ENCODE measurements around the gene PDE6D.

Gene PDE6D

GRCh38 chr2:231816327-231817026 is 35.4 kb upstream of the PDE6D start:
- Histone ChIP-seq H3K4me3 (ENCODE audit: low read length in 2 of 2) (no peak overlapping the region), H2BK15ac (ENCODE audit: low read length) (no peak overlapping the region), H4K8ac (ENCODE audit: low read depth, low read length) (no peak overlapping the region), H2BK5ac (ENCODE audit: low read length) (no peak overlapping the region), H3K4me1 (ENCODE audit: control insufficient read depth in 2 of 2, insufficient read depth in 1 of 2, low read depth in 1 of 2, low read length in 2 of 2) (peaks cover 0 to 1% of the 10 kb centered on the region in 2 donors), H2AFZ (ENCODE audit: low read length) (no peak overlapping the region), H3K9ac (ENCODE audit: low read depth, low read length, poor library complexity) (no peak overlapping the region), H3K14ac (ENCODE audit: low read length) (no peak overlapping the region), H2AK5ac (ENCODE audit: low read depth, low read length) (no peak overlapping the region), H3K9me3 (replicated peaks in 1 of 2; ENCODE audit: control insufficient read depth in 2 of 2, insufficient read depth in 1 of 2, low read depth in 1 of 2, low read length in 2 of 2) (peaks cover 3 to 11% of the 10 kb centered on the region in 2 donors), H3K79me1 (ENCODE audit: low read depth, low read length) (no peaks in the 10 kb centered on the region), H3K4me2 (ENCODE audit: insufficient read depth, low read length, poor library complexity, severe bottlenecking) (no peak overlapping the region), H3K27me3 (ENCODE audit: control insufficient read depth in 3 of 3, insufficient read depth in 3 of 3, low read depth in 1 of 3, low read length in 3 of 3) (no peaks in the 10 kb centered on the region), H2BK12ac (ENCODE audit: low read length) (no peak overlapping the region), H3K27ac (replicated peaks; ENCODE audit: low read length) (no peak overlapping the region), H3K36me3 (replicated peaks in 1 of 2; ENCODE audit: control insufficient read depth in 2 of 2, insufficient read depth in 2 of 2, low read length in 2 of 2) (peaks cover 6 to 24% of the 10 kb centered on the region in 2 donors), H3K18ac (ENCODE audit: low read length) (no peak overlapping the region), H4K91ac (ENCODE audit: low read depth, low read length, poor library complexity) (no peak overlapping the region), H3K4ac (ENCODE audit: low read length) (no peak overlapping the region), H3K23ac (ENCODE audit: low read depth, low read length, poor library complexity) (no peak overlapping the region), H2BK120ac (ENCODE audit: low read depth, low read length) (no peak overlapping the region)
- no CpG with 5 or more reads among the region's 8 CpGs for WGBS, 2 donors (ENCODE audit: extremely low coverage in 2 of 2, insufficient read length in 2 of 2, insufficient replicate concordance in 1 of 2)
- no peak for DNase-seq (ENCODE audit: low spot score)

GRCh38 chr2:231810905-231811304 is 29.8 kb upstream of the PDE6D start:
- no peak overlapping the region for H2AFZ ChIP-seq (ENCODE audit: low read length)

GRCh38 chr2:231807020-231807419 is 25.9 kb upstream of the PDE6D start:
- Histone ChIP-seq H2BK5ac (ENCODE audit: low read length) (no peak overlapping the region), H3K14ac (ENCODE audit: low read length) (no peak overlapping the region), H2BK15ac (ENCODE audit: low read length) (no peak overlapping the region), H2BK120ac (ENCODE audit: low read depth, low read length) (no peak overlapping the region), H3K9me3 (replicated peaks in 1 of 2; ENCODE audit: control insufficient read depth in 2 of 2, insufficient read depth in 1 of 2, low read depth in 1 of 2, low read length in 2 of 2) (no peaks in the 10 kb centered on the region), H4K8ac (ENCODE audit: low read depth, low read length) (no peak overlapping the region), H3K18ac (ENCODE audit: low read length) (no peak overlapping the region), H2AK5ac (ENCODE audit: low read depth, low read length) (no peak overlapping the region), H3K79me1 (ENCODE audit: low read depth, low read length) (no peaks in the 10 kb centered on the region), H3K4me1 (ENCODE audit: control insufficient read depth in 2 of 2, insufficient read depth in 1 of 2, low read depth in 1 of 2, low read length in 2 of 2) (peaks cover 0 to 3% of the 10 kb centered on the region in 2 donors), H3K27me3 (ENCODE audit: control insufficient read depth in 3 of 3, insufficient read depth in 3 of 3, low read depth in 1 of 3, low read length in 3 of 3) (peaks cover 0 to 3% (median 0%) of the 10 kb centered on the region in 3 experiments), H3K4ac (ENCODE audit: low read length) (no peak overlapping the region), H2AFZ (ENCODE audit: low read length) (no peak overlapping the region), H2BK12ac (ENCODE audit: low read length) (no peak overlapping the region), H3K27ac (replicated peaks; ENCODE audit: low read length) (no peak overlapping the region), H4K91ac (ENCODE audit: low read depth, low read length, poor library complexity) (no peak overlapping the region), H3K4me3 (ENCODE audit: low read length in 2 of 2) (no peak overlapping the region), H3K4me2 (ENCODE audit: insufficient read depth, low read length, poor library complexity, severe bottlenecking) (no peak overlapping the region), H3K23ac (ENCODE audit: low read depth, low read length, poor library complexity) (no peak overlapping the region), H3K36me3 (replicated peaks in 1 of 2; ENCODE audit: control insufficient read depth in 2 of 2, insufficient read depth in 2 of 2, low read length in 2 of 2) (peaks cover 33 to 84% of the 10 kb centered on the region in 2 donors), H3K9ac (ENCODE audit: low read depth, low read length, poor library complexity) (no peak overlapping the region)
- DNase-seq (ENCODE audit: low spot score) = no peak
- WGBS, 2 donors (ENCODE audit: extremely low coverage in 2 of 2, insufficient read length in 2 of 2, insufficient replicate concordance in 1 of 2) = no CpG with 5 or more reads among the region's 2 CpGs

More at GRCh38 chr2:231810905-231811304, 29.8 kb upstream of the PDE6D start:
- H3K4me2 ChIP-seq (ENCODE audit: insufficient read depth, low read length, poor library complexity, severe bottlenecking) = no peak overlapping the region
- no peak overlapping the region for H3K18ac ChIP-seq (ENCODE audit: low read length)
- H3K4ac ChIP-seq (ENCODE audit: low read length) = no peak overlapping the region
- H3K9me3 ChIP-seq (replicated peaks in 1 of 2; ENCODE audit: control insufficient read depth in 2 of 2, insufficient read depth in 1 of 2, low read depth in 1 of 2, low read length in 2 of 2) = peaks cover 0 to 11% of the 10 kb centered on the region in 2 donors
- no peak overlapping the region for H3K23ac ChIP-seq (ENCODE audit: low read depth, low read length, poor library complexity)
- no peak overlapping the region for H2BK5ac ChIP-seq (ENCODE audit: low read length)
- no peak overlapping the region for H4K8ac ChIP-seq (ENCODE audit: low read depth, low read length)
- no peak overlapping the region for H3K27ac ChIP-seq (replicated peaks; ENCODE audit: low read length)
- no peak for DNase-seq (ENCODE audit: low spot score)
- no peak overlapping the region for H3K4me3 ChIP-seq (ENCODE audit: low read length in 2 of 2)
- H3K14ac ChIP-seq (ENCODE audit: low read length) = no peak overlapping the region
- H2BK12ac ChIP-seq (ENCODE audit: low read length) = no peak overlapping the region
- no peak overlapping the region for H4K91ac ChIP-seq (ENCODE audit: low read depth, low read length, poor library complexity)
- H3K36me3 ChIP-seq (replicated peaks in 1 of 2; ENCODE audit: control insufficient read depth in 2 of 2, insufficient read depth in 2 of 2, low read length in 2 of 2) = peaks cover 31 to 74% of the 10 kb centered on the region in 2 donors
- H3K27me3 ChIP-seq (ENCODE audit: control insufficient read depth in 3 of 3, insufficient read depth in 3 of 3, low read depth in 1 of 3, low read length in 3 of 3) = peaks cover 0 to 3% (median 0%) of the 10 kb centered on the region in 3 experiments
- no peak overlapping the region for H3K9ac ChIP-seq (ENCODE audit: low read depth, low read length, poor library complexity)
- H2BK15ac ChIP-seq (ENCODE audit: low read length) = no peak overlapping the region
- H3K79me1 ChIP-seq (ENCODE audit: low read depth, low read length) = no peaks in the 10 kb centered on the region
- no peak overlapping the region for H2BK120ac ChIP-seq (ENCODE audit: low read depth, low read length)
- H3K4me1 ChIP-seq (ENCODE audit: control insufficient read depth in 2 of 2, insufficient read depth in 1 of 2, low read depth in 1 of 2, low read length in 2 of 2) = no peaks in the 10 kb centered on the region
- no peak overlapping the region for H2AK5ac ChIP-seq (ENCODE audit: low read depth, low read length)

- Histone ChIP-seq H3K9me3 (replicated peaks in 1 of 2; ENCODE audit: control insufficient read depth in 2 of 2, insufficient read depth in 1 of 2, low read depth in 1 of 2, low read length in 2 of 2) (no peaks in the 10 kb centered on the region), H3K36me3 (replicated peaks in 1 of 2; ENCODE audit: control insufficient read depth in 2 of 2, insufficient read depth in 2 of 2, low read length in 2 of 2) (peaks cover 27 to 86% of the 10 kb centered on the region in 2 donors), H2BK120ac (ENCODE audit: low read depth, low read length) (no peak overlapping the region), H3K4me3 (ENCODE audit: low read length in 2 of 2) (no peak overlapping the region), H4K8ac (ENCODE audit: low read depth, low read length) (no peak overlapping the region), H2BK12ac (ENCODE audit: low read length) (no peak overlapping the region), H4K91ac (ENCODE audit: low read depth, low read length, poor library complexity) (no peak overlapping the region), H3K14ac (ENCODE audit: low read length) (no peak overlapping the region), H3K23ac (ENCODE audit: low read depth, low read length, poor library complexity) (no peak overlapping the region), H3K4ac (ENCODE audit: low read length) (no peak overlapping the region), H2AFZ (ENCODE audit: low read length) (no peak overlapping the region), H3K4me2 (ENCODE audit: insufficient read depth, low read length, poor library complexity, severe bottlenecking) (no peak overlapping the region), H3K27ac (replicated peaks; ENCODE audit: low read length) (no peak overlapping the region), H3K9ac (ENCODE audit: low read depth, low read length, poor library complexity) (no peak overlapping the region), H3K4me1 (ENCODE audit: control insufficient read depth in 2 of 2, insufficient read depth in 1 of 2, low read depth in 1 of 2, low read length in 2 of 2) (peaks cover 0 to 3% of the 10 kb centered on the region in 2 donors), H3K27me3 (ENCODE audit: control insufficient read depth in 3 of 3, insufficient read depth in 3 of 3, low read depth in 1 of 3, low read length in 3 of 3) (no peaks in the 10 kb centered on the region), H2AK5ac (ENCODE audit: low read depth, low read length) (no peak overlapping the region), H2BK5ac (ENCODE audit: low read length) (no peak overlapping the region), H3K79me1 (ENCODE audit: low read depth, low read length) (no peaks in the 10 kb centered on the region), H2BK15ac (ENCODE audit: low read length) (no peak overlapping the region), H3K18ac (ENCODE audit: low read length) (no peak overlapping the region)
- no peak for DNase-seq (ENCODE audit: low spot score)
- no CpG with 5 or more reads among the region's 9 CpGs for WGBS, 2 donors (ENCODE audit: extremely low coverage in 2 of 2, insufficient read length in 2 of 2, insufficient replicate concordance in 1 of 2)
Observed at GRCh38 chr2:231803501-231804138, 22.5 kb upstream of the PDE6D start.

Measured in neuronal stem cell (in vitro differentiated cells).